NCI-H2081 treated with DMSO at 0.1 percent for 48 hours (cell line): Measurements from ENCODE around the gene PWWP2B.

Source experiments
- DNase-seq: peaks from one replicate; lab custom pipeline; 2025; lab: John Stamatoyannopoulos, UW

Gene PWWP2B

DNA sequence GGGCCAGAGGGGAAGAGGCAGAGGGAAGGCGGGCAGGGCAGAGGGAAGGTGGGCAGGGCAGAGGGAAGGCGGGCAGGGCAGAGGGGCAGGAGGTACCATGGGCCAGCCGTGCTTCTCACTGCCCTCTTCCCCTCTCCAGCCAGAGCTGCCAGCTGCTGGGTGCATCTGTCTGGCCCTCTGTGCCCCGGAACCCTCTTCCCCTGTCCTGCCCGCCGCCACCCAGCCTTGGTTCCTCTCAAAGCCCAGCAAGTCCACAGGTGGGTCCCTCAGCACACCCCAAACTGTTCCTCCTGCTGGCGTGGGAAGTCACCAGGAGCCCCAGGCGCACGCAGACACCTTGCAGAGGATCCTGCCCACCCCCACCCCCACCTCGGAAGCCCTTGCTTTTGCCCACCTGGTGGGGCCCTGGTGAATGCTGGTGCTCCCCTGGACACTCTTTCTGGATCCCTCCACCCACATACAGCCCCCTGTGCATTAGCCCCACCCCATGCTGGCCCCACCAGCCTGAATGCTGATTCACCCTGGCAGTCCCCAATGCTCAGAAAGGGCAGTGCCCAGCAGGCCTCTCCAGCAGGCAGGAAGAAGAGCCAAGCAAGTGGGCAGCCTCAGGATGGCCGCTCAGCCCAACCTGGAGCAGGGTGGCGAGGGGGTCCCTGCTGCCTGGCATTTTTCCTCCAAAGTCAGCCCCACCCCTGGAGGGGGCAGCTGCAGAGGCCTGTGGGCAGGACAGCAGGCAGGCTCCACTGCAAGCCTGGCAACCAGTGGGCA, 1.9 kb upstream of the PWWP2B start:
- DNase-seq: no peak

GRCh38 chr10:132395704-132396493, 1.1 kb upstream of the PWWP2B start:
- DNase-seq: no peak

DNA sequence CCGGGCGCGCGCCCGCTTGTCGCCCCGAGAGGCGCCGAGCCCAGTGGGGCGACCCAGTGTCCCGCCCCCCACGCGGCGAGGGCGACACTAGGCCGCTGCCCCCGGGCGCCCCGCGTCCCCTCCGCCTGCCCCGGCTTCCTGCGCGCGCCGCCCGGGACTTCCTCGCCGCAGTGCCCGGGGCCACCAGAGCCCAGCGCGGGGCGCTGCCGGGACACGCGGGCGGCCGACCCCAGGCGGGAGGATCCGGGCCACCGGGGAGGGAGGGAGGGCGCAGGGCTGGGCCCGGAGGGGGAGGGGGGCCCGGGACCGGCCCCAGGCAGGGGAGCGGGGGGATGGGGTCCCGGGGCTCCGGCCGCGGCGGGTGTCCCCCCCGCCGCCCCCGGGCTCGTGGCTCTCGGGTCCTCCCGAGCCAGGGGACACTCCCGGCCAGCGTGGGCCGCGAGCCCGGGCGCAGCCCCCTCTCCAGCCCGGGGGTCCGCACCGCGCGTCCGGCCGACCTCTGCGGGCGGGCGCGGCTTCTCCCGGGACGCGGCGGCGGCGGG, 435 bp upstream of the PWWP2B start:
- DNase-seq: no peak

DNA sequence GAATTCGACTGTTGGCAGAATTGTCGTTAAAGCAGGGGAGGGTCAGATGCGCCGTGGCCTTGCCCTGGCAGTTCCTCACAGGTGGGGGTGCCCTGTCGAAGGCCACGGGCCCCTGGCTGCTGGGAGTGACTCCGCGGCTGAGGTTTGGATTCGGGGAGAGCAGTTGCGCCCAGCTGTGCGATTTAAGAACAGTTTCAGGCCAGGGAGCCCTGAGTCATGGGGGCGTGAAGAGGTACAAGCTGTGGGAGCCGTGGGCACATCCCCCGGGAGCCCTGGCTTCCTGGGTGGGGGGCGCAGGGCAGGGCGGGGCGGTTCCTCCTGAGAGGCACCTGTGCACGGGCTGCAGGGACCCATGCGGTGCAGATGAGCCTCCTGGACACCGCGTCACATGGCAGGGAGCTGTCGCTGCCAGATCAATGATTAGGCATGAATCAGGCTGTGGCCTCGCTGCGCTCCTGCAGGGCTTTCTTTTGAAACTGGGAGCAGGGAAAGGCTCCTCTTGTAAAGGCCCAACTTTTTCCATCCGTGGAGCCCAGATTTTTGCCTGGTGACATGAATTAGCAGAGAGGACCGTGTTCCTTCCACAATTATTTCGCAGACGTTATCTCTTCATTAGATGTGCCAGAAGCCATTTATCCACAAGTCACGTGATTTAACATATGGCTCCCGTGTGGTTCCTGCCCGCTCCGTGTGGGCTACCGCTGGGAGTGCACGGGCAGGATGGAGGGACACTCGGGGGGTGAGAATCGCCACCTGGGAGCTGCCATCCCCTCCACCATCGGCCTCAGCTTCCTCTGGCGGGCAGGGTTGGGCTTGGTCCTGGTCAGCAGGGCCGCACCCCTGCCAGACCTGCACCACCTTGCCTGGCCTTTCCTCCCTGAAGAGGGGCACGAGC, 918 bp downstream of the PWWP2B start:
- DNase-seq: no peak

DNA sequence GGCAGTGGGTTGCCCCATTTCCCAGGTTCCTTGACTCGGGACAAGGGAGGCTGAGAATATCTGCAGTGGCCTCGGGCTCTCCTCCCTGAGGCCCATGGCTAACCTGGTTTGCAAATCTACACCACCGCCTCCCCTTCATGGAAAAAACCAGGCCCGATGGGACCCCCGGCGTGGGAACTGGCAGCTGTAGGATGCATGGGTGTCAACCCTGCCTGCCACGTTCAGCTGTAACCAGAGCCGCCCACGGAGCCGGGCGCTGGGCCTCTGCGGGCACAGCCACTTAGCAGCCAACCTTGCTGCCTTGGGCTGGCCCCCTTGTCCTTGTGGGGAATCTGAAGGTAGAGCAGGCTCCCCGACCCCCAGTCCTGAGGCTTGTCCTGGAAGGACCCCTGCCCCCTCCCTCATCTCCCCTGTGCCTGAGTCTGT, 1.6 kb downstream of the PWWP2B start:
- no peak for DNase-seq

- DNase-seq: no peak
These were observed 2.4 kb downstream of the PWWP2B start for GRCh38 chr10:132399117-132400035.

DNA sequence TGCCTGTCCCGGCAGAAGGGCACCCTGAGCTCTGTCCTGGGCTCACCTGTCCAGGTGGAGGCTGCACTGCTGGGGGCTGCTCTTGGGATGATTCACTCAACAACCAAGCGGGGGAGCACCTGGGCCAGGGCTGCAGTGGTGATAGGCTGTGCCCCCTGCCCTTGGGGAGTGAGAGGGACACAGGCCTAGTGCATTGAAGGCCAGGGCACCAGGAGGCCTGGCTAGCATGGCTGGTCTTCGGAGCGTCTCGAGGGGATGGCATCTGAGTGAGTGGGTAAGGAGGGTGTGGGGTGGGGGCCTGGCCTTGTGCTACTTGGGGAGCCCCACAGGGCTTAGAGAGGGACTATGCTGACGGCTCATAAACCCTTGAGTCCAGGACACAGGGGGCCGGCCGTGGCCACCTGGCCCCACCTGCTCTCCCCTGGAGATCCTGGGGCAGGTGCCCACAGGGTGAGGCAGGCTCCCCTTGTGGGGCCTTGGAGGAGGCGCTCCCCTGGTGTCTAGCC, 3.1 kb downstream of the PWWP2B start:
- DNase-seq: no peak

- no peak for DNase-seq
These were observed 3.6 kb downstream of the PWWP2B start for GRCh38 chr10:132400547-132401151.

GRCh38 chr10:132401401-132402118, 4.6 kb downstream of the PWWP2B start:
- DNase-seq: no peak

DNA sequence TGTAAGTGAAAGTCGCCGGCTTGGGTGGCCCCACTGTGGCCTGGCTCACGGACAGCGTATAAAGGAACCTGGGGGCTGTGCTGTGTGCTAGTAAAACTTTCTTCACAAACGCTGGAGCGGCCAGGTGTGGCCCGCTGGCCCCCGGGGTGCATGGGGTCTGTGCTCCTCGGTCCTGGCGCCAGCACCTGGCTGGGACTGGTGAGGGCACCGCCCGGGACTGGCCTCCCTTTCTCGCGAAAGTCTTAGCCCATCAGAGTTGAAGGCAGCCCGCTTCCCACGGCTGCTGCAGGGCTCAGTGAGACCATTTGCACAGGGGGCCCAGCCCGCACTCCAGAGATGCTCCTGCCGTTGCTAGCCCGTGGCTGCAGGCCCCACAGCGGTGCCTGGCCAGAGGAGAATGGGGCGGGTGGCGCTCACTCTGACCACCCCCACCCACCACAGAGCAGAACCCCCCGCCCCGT, 5.8 kb downstream of the PWWP2B start:
- no peak for DNase-seq

DNA sequence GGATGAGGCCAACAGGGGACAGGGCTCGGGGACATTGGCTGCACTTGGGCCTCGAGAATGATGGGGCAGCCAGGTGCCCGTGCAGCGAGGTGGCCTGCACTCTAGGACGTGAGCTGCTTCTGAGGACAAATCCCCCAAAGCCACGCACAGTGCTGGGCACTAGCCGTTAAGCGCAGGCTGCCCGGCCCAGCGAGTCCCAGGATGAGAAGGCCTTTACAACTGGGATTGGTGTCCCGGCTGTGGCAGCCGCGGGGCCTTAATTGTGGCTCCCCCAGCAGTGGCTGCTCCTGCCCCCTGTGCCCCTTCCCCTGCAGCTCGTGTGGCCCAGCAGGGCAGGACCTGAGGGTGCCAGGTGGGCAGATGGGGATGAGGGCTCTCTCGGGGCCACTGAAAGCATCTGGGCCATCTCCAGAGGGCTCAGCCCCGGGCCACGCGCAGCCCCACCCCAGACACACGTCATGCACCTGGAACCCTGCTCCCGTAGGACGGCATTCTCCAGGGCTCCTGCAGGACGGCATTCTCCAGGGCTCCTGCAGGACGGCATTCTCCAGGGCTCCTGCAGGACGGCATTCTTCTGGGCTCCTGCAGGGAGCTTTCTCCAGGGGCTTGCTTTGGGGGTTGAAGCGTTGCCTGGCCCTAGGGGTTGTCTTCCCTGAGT, 6.6 kb downstream of the PWWP2B start:
- no peak for DNase-seq

GRCh38 chr10:132404169-132404880, 7.3 kb downstream of the PWWP2B start:
- no peak for DNase-seq

GRCh38 chr10:132404911-132405462, 8.0 kb downstream of the PWWP2B start:
- DNase-seq: no peak

- DNase-seq: no peak
These were observed 8.5 kb downstream of the PWWP2B start for GRCh38 chr10:132405463-132405991.

GRCh38 chr10:132406181-132406580, 9.2 kb downstream of the PWWP2B start:
- DNase-seq: no peak

GRCh38 chr10:132406750-132407149, 9.8 kb downstream of the PWWP2B start:
- DNase-seq: no peak

- no peak for DNase-seq
These were observed 10.3 kb downstream of the PWWP2B start for GRCh38 chr10:132407243-132407746.
